ENCODE measurements around the gene DIPK1C. TPM values are rescaled to one million over a fixed set of nuclear protein-coding genes. Genes with fewer than 3 reads are reported as not detected.

Gene DIPK1C
- total RNA-seq, 2 donors from 2014 or later: 2.6 TPM; not detected in 1

DNA sequence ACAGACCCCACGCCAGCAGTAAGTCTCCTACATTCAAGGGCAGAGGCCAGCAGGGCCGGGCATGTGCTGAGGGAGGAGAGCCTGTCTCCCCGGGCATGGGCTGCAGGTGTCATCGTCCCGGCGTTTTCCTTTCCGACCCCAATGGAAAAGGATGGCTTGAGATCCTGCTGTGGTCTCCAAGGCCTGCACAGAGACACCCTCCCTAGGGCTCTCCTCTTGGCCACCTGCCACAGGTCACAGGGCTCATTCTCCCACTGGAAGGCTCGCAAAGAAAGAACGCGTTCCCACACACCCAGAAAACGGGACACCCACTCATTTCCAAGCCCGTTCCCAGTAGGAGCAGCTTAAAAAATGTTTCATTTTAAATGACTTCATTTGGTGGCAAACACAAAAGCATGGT, 41.0 kb downstream of the DIPK1C start:
- TF ChIP-seq, protein P1, sequence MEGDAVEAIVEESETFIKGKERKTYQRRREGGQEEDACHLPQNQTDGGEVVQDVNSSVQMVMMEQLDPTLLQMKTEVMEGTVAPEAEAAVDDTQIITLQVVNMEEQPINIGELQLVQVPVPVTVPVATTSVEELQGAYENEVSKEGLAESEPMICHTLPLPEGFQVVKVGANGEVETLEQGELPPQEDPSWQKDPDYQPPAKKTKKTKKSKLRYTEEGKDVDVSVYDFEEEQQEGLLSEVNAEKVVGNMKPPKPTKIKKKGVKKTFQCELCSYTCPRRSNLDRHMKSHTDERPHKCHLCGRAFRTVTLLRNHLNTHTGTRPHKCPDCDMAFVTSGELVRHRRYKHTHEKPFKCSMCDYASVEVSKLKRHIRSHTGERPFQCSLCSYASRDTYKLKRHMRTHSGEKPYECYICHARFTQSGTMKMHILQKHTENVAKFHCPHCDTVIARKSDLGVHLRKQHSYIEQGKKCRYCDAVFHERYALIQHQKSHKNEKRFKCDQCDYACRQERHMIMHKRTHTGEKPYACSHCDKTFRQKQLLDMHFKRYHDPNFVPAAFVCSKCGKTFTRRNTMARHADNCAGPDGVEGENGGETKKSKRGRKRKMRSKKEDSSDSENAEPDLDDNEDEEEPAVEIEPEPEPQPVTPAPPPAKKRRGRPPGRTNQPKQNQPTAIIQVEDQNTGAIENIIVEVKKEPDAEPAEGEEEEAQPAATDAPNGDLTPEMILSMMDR (IDR thresholded peaks at IDR 0.05): no peak
- Histone ChIP-seq H3K9me3 (no peaks in the 10 kb centered on the region), H3K27ac (no peak overlapping the region), H3K27me3 (no peaks in the 10 kb centered on the region), H3K4me3 (no peak overlapping the region), H3K36me3 (no peaks in the 10 kb centered on the region), H3K4me1 (no peaks in the 10 kb centered on the region)
- DNase-seq (ENCODE audit: low spot score): no peak

GRCh38 chr18:74414953-74415515, 42.1 kb downstream of the DIPK1C start:
- no peak overlapping the region for H3K4me3 ChIP-seq
- no peaks in the 10 kb centered on the region for H3K9me3 ChIP-seq
- TF ChIP-seq, protein P1 (IDR thresholded peaks at IDR 0.05): no peak
- H3K27me3 ChIP-seq: no peaks in the 10 kb centered on the region
- no peak overlapping the region for H3K27ac ChIP-seq
- no peaks in the 10 kb centered on the region for H3K36me3 ChIP-seq
- DNase-seq (ENCODE audit: low spot score): no peak
- no peaks in the 10 kb centered on the region for H3K4me1 ChIP-seq

- TF ChIP-seq, protein P1 (IDR thresholded peaks at IDR 0.05): no peak
- no peaks in the 10 kb centered on the region for H3K4me1 ChIP-seq
- no peak overlapping the region for H3K27ac ChIP-seq
- no peaks in the 10 kb centered on the region for H3K27me3 ChIP-seq
- no peak overlapping the region for H3K4me3 ChIP-seq
- H3K9me3 ChIP-seq: no peaks in the 10 kb centered on the region
- no peaks in the 10 kb centered on the region for H3K36me3 ChIP-seq
- no peak for DNase-seq (ENCODE audit: low spot score)
Observed at GRCh38 chr18:74413836-74414235, 43.3 kb downstream of the DIPK1C start.

DNA sequence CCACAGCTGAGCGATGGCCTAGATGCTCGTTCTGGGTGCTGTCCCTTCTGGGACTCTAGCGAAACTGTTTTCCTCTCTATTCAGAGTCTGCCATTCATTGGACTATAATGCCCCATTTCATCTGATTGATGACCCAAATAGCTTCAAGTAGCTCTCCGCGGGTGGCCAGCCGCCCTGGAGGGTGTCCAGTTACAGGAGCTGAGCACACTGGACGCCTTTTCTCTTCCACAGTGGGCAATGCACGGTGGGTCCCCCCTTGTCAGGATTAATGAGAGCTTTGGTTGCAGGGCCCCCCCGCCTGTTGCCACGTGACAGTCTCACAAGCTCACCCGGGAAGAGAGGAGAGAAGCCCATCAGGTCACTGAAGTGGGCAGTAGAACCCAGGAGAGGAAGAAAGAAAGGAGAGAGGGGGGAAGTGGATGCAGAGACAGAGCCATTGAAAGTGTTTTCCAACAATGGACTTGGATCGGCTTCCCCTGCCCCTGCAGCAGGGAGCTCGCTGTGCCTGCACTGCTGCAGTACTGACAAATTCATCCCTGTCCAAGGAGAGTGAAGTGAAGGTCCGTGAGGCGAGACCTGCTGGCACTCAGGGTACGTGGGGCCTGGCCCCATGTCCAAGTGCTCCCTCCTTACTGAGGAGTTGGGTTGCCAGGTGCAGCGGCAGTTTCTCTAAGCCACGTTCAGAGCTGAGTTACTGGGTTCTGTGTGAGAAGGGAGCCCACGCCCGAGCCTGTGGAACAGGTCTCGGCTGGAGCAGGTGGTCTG, 44.8 kb downstream of the DIPK1C start:
- no peak for DNase-seq (ENCODE audit: low spot score)
- H3K27me3 ChIP-seq: no peaks in the 10 kb centered on the region
- H3K4me3 ChIP-seq: no peak overlapping the region

DNA sequence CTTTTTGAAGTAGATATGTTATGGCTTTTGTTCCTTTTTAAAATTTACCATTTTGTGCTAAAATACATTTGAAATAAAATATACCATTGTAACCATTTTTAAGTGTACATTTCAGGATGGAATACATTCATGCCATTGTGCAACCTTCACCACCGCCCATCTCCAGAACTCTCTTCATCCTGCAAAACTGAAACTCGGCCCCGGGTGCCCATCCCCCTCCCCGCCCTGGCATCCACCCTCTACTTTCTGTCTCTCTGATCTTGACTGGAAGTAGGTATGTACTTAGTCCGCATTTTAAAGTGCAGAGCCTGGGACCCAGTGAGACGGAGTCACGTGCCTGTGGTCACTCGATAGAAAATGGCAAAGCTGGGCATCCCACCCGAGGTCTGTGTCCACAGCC, 45.6 kb downstream of the DIPK1C start:
- H3K4me3 ChIP-seq: no peak overlapping the region
- no peaks in the 10 kb centered on the region for H3K36me3 ChIP-seq
- H3K4me1 ChIP-seq: no peaks in the 10 kb centered on the region
- H3K9me3 ChIP-seq: no peaks in the 10 kb centered on the region
- no peak overlapping the region for H3K27ac ChIP-seq
- H3K27me3 ChIP-seq: no peaks in the 10 kb centered on the region
- TF ChIP-seq, protein P1 (IDR thresholded peaks at IDR 0.05): no peak
- no peak for DNase-seq (ENCODE audit: low spot score)

More for the DNA sequence above, 44.8 kb downstream of the DIPK1C start:
- TF ChIP-seq, protein P1 (IDR thresholded peaks at IDR 0.05): no peak
- Histone ChIP-seq H3K27ac (no peak overlapping the region), H3K4me1 (no peaks in the 10 kb centered on the region), H3K36me3 (no peaks in the 10 kb centered on the region), H3K9me3 (no peaks in the 10 kb centered on the region)

All from right atrium auricular region (tissue), 2 donors.